GM12872 (cell line): Measurements from ENCODE around the gene EFNA2.

Experiments used
- CTCF ChIP-seq: IDR thresholded peaks from 3 replicates; pipeline ENCODE4 v1.5.1; 2011; ENCODE audit warnings: low read depth, mild to moderate bottlenecking, low read length, moderate library complexity; ENCODE audit not compliant: insufficient read depth

Gene EFNA2

DNA sequence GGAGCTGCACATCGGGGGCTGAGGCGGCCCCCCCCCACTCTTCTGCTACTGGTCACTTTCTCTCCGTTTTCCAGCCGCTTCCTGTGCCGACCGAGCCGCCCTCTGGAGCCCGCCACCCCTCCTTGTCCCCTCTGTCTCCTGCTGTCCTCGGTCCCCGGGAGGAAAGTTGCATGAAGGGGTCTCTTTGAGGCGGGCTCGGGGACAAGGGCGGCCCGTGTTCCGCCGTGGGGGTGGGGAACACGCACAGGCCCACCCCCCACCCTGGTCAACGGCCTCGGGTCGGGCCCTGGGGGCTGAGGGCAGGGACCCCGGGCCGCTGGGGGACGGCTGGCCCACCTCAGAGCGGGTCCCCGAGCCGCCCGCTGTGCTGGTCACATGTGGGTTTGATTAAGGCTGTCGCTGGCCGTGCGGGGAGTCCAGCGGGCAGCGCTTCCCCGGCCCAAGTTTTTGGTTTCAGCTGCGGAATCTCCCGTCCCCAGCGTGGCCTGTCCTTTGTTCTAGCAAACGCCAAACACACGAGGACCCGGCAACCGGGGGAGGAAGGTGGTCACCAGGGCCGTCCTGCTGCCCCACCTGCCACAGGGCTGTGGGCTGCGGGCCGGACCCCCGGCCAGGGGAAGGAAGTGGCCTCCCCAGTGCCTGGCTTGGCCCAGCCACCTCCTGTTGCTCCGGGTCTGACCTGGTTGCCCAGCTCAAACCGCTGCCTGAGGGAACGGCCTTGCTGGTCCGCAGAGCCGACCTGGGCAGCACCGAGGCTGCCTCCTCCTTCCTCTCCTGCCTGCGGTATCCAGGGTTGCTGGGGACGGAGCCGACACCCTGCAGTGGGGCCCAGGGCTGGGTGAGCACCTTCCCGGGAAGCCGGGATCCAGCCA, 1.9 kb downstream of the EFNA2 start:
- TF ChIP-seq CTCF: no peak

DNA sequence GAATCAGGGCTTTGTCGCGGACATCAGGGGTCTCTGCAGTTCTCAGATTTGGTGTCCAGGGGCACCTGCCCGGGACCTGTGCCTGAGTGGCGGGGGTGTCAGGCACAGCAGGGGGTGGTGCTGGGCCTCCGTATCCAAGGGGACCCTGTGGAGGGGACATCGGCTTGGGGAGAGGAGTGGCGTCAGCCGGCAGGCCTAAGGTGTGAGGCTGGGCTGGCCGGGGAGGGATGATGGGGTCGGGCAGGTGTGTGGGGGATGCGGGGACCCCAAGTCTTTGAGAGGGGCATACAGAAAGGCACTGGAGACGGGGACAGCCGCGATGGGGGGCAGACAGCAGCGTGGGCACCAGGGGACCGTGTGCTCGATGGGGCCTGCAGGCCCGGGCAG, 2.5 kb downstream of the EFNA2 start:
- TF ChIP-seq CTCF: no peak

- no peak for TF ChIP-seq CTCF
These were observed 3.4 kb downstream of the EFNA2 start for GRCh38 chr19:1288833-1289685.

DNA sequence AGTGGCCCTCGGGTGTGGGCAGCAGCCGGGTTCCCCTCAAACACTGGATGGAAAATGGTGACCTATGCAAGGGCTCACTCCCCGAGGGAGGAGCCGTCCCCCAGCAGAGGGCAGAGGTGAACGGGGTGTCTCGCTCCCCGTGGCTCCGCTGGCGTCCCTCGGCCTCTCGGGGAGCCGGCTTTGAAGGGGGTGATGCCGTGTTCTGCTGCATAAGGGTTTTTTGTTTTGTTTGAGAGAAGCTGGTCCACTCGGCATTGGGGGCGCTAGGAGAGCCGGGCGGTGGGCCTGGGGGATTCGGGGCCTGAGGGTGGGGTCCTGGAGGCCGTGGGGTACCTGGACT, 4.0 kb downstream of the EFNA2 start:
- TF ChIP-seq CTCF: no peak

DNA sequence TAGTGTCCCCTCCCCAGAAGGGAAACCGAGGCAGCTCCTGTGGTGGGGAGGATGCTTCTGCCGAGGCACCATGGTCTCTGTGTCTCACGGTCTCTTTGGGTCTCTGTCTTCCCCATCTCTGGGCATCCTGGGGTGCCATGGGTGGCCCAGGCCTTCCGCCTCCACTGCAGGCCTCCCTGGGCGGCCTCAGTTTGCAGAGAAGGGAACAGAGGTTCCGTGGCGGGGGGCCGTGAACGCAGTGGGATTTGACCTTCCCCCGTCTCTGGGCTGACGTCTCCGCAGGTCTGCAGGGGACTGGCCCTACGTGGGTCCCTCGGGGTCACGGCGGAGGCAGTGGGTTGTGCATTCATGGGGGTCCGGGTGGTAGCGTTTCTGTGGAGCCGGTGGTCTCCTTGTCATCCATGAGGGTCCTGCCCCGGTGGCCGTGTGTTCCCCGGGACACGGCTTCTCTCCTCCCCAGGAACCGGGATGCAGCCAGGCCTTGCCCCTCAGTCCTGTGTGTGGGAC, 4.6 kb downstream of the EFNA2 start:
- TF ChIP-seq CTCF: no peak

- TF ChIP-seq CTCF: no peak
These were observed 5.3 kb downstream of the EFNA2 start for GRCh38 chr19:1290703-1291651.
